ENCODE results near the gene SPECC1L.

GRCh38 chr22:24430431-24431308 lies 160.0 kb downstream of the SPECC1L start:
- TF ChIP-seq, protein P1, sequence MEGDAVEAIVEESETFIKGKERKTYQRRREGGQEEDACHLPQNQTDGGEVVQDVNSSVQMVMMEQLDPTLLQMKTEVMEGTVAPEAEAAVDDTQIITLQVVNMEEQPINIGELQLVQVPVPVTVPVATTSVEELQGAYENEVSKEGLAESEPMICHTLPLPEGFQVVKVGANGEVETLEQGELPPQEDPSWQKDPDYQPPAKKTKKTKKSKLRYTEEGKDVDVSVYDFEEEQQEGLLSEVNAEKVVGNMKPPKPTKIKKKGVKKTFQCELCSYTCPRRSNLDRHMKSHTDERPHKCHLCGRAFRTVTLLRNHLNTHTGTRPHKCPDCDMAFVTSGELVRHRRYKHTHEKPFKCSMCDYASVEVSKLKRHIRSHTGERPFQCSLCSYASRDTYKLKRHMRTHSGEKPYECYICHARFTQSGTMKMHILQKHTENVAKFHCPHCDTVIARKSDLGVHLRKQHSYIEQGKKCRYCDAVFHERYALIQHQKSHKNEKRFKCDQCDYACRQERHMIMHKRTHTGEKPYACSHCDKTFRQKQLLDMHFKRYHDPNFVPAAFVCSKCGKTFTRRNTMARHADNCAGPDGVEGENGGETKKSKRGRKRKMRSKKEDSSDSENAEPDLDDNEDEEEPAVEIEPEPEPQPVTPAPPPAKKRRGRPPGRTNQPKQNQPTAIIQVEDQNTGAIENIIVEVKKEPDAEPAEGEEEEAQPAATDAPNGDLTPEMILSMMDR (IDR thresholded peaks at IDR 0.05 in 2 of 3, conservative IDR thresholded peaks at IDR 0.05 in 1 of 3; ENCODE audit: borderline replicate concordance in 1 of 3, insufficient read depth in 1 of 3, low read depth in 2 of 3, low read length in 2 of 3): no peak
- TF ChIP-seq, protein P2, sequence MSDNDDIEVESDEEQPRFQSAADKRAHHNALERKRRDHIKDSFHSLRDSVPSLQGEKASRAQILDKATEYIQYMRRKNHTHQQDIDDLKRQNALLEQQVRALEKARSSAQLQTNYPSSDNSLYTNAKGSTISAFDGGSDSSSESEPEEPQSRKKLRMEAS (IDR thresholded peaks at IDR 0.05): no peak
- TF ChIP-seq POLR2A (IDR thresholded peaks at IDR 0.05; ENCODE audit: borderline replicate concordance, extremely low read depth, insufficient read depth, insufficient read length) (no peak), JUND (IDR thresholded peaks at IDR 0.05) (no peak), SRF (IDR thresholded peaks at IDR 0.05; ENCODE audit: low read depth) (no peak), TCF7L2 (IDR thresholded peaks at IDR 0.05; ENCODE audit: borderline replicate concordance, extremely low read depth, insufficient read depth, insufficient read length) (no peak), CEBPB (IDR thresholded peaks at IDR 0.05; ENCODE audit: low read depth) (no peak), EZH2 (IDR thresholded peaks at IDR 0.05) (no peak), EGR1 (IDR thresholded peaks at IDR 0.05; ENCODE audit: low read depth) (no peak), ZBTB33 (IDR thresholded peaks at IDR 0.05; ENCODE audit: extremely low read depth, insufficient replicate concordance, low read length) (no peak), POLR2AphosphoS5 (IDR thresholded peaks at IDR 0.05; ENCODE audit: low read depth, low read length) (no peak), YY1 (IDR thresholded peaks at IDR 0.05; ENCODE audit: extremely low read depth, insufficient replicate concordance, low read depth, low read length) (no peak)
- TF ChIP-seq, protein P3, sequence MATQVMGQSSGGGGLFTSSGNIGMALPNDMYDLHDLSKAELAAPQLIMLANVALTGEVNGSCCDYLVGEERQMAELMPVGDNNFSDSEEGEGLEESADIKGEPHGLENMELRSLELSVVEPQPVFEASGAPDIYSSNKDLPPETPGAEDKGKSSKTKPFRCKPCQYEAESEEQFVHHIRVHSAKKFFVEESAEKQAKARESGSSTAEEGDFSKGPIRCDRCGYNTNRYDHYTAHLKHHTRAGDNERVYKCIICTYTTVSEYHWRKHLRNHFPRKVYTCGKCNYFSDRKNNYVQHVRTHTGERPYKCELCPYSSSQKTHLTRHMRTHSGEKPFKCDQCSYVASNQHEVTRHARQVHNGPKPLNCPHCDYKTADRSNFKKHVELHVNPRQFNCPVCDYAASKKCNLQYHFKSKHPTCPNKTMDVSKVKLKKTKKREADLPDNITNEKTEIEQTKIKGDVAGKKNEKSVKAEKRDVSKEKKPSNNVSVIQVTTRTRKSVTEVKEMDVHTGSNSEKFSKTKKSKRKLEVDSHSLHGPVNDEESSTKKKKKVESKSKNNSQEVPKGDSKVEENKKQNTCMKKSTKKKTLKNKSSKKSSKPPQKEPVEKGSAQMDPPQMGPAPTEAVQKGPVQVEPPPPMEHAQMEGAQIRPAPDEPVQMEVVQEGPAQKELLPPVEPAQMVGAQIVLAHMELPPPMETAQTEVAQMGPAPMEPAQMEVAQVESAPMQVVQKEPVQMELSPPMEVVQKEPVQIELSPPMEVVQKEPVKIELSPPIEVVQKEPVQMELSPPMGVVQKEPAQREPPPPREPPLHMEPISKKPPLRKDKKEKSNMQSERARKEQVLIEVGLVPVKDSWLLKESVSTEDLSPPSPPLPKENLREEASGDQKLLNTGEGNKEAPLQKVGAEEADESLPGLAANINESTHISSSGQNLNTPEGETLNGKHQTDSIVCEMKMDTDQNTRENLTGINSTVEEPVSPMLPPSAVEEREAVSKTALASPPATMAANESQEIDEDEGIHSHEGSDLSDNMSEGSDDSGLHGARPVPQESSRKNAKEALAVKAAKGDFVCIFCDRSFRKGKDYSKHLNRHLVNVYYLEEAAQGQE (IDR thresholded peaks at IDR 0.05; ENCODE audit: low read depth): no peak
